GM10847 (cell line): Measurements from ENCODE around the gene TRPM8.

Experiments
- POLR2A ChIP-seq: IDR thresholded peaks from 2 replicates; pipeline ENCODE4 v1.6.1; 2011; ENCODE audit not compliant: insufficient read length; ENCODE audit errors: extremely low read depth

TRPM8 gene

GRCh38 chr2:233983445-233983844, 66.3 kb downstream of the TRPM8 start:
- TF ChIP-seq POLR2A: no peak

DNA sequence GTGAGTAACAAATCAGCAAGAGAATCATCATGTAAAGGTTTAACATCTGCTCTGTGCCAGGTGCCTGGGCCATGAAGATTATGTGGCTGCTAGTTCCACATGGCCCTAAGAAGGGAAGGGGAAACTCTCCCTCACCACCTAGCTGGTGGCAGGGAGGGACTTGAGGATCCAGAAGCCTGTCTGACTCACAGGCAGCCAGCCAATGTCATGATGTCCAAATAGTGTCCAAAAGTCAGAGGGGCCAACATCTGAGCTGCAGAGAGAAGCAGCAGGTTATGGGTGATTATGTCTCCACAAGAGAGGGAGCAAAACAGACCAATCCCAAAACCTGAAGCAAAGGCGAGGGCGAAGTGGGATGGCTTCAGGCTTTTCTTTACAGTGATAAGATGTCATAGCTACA, 71.4 kb downstream of the TRPM8 start:
- no peak for TF ChIP-seq POLR2A

- TF ChIP-seq POLR2A: no peak
These were observed 72.2 kb downstream of the TRPM8 start for GRCh38 chr2:233989221-233989858.

DNA sequence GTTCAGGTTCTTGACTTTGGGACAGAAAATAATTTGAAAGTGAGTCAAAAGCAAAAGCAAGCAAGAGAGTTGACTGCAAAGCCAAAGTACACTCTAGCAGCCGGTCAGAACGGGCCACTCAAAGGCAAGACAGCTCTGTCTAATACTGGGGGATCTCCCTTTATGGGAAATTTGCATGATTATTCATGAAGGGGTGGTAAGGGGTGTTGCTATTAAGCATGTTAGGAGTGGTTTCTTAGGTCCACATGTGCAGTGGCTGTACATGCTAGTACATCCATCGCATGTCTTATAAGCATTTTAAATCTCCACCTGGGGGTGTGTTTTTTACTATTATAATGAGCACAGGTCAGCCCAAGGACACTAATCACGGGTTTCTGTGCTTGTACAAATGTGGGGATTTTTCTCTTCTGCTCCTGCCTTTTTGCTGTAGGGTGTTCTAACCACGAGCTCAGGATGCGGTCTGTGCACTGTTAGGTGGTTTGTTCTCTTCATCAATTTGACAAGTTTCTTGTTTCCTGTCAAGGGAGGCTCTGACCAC, 73.2 kb downstream of the TRPM8 start:
- no peak for TF ChIP-seq POLR2A

- TF ChIP-seq POLR2A: no peak
These were observed 74.0 kb downstream of the TRPM8 start for GRCh38 chr2:233991196-233991595.

DNA sequence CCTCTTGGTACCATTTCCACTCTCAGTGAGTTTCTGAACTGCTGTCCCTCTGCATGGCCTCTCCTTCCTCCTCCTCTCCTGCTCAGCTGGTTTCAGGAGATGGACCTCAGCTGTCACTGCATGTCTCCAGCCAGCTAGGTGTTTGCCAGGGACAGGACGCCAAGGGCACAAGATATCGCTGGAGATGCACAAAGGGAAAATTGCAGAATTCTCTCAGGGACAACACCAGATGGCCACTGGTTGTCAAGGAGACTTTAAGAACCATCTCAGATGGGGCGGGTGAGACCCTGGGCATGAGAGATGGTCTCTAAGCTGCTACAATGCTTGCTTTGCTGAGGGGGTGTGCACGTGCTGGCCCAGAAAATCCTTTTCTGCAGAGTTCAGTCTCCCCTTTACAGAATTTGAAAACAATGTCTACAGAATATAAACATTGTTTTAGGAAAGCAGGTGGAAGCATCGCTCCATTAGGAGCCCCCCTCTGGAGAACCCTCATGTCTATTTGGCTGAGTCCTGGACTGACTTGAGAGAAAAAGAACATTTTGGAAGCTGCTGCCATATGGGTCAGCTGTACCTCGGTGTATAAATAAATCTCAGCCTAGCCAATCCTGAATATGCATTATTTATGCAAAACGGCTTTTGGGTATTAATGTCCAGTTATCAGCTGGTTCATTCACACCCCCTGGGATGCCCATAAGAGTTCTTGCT, 75.5 kb downstream of the TRPM8 start:
- no peak for TF ChIP-seq POLR2A

GRCh38 chr2:233993461-233993860, 76.3 kb downstream of the TRPM8 start:
- TF ChIP-seq POLR2A: no peak

DNA sequence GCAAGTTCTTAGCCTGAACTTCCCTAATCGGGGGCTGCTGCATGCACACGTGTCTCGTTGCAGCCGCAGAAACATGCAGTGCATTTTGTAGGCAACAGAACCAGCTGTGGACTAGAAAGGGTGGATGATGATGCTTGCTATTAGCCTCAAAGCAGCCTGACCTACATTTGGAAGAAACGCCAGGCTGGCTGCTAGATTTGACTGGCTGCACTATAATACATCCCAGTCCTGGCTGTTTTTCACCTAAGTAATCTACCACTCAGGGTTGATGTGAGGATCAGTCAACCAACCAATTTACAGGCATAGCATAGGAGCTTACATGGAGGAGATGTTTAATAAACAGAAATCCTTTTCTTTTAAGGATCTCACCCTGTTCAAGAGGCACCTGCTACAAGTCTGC, 77.0 kb downstream of the TRPM8 start:
- no peak for TF ChIP-seq POLR2A

DNA sequence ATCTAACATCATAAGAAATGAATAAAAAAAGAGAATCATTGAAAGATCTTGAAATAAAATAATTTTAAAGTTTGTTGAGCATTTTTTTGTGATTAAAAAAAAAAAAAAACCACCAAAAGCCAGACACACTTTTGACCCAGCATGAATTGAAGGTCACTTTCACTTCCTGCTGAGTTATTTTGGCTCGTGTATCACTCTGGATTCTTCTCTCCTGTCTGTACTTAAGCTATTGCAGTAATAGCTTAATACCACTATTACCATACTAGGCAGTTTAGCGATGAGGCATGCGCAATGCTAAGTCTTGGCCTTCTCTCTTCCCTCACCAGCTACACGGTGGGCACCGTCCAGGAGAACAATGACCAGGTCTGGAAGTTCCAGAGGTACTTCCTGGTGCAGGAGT, 78.8 kb downstream of the TRPM8 start:
- TF ChIP-seq POLR2A: no peak

GRCh38 chr2:233996461-233996860, 79.3 kb downstream of the TRPM8 start:
- TF ChIP-seq POLR2A: no peak

DNA sequence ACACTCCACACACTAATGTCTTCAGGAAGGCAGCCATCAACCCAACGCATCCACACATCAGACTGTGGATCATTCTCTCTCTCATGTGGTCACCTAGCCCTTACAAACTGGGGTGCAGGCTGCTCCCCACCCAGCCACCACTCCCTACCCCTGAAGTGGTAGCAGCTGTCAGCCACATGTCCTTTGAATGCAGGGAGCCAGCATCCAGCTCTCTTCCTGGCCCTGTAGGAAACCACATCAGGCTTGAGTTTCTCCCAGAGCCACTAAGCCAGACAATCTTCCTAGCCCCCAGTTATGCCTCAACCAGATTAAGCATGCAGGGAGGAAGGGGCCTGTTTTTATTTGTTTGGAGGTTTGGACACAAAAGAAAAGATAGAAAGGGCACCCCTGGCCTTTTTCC, 80.5 kb downstream of the TRPM8 start:
- TF ChIP-seq POLR2A: no peak

GRCh38 chr2:233999182-233999581, 82.0 kb downstream of the TRPM8 start:
- TF ChIP-seq POLR2A: no peak

DNA sequence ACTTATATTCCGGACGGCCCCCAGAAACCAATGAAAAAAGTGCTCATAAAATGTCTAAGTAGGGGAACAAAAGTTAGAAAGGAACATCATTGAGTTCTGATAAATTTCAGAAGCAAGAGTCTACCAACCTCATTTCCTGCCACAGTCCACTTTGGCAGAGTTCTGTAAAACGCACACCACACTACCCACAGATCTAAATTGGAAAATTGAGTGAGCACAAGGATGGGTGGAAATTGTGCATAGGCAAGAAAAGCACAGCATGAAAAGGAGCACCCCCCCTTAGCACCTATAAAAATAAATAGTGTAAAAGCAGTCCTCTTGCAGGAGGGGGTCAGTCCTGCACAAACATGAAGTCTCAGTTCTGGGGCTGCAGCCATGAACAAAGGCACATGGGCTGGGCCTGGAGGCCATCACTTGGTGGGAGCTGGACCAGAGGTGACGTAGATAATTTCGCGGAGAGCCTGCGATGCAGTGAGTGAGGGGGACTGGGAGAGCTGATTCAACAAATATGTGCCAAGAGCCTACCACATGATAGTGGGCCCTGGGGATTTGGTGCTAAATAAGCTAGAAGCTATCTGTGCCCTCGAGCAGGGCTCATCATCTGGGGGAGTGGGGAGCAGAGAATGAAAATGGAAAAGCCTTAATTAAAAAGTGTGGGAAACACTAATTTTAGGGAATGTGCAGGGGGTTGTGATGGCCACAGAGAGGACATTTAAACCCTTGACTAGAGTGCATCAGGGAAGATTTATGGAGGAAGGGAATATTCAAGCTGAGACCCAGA, 84.4 kb downstream of the TRPM8 start:
- TF ChIP-seq POLR2A: no peak

- no peak for TF ChIP-seq POLR2A
These were observed 85.1 kb downstream of the TRPM8 start for GRCh38 chr2:234002281-234002680.

DNA sequence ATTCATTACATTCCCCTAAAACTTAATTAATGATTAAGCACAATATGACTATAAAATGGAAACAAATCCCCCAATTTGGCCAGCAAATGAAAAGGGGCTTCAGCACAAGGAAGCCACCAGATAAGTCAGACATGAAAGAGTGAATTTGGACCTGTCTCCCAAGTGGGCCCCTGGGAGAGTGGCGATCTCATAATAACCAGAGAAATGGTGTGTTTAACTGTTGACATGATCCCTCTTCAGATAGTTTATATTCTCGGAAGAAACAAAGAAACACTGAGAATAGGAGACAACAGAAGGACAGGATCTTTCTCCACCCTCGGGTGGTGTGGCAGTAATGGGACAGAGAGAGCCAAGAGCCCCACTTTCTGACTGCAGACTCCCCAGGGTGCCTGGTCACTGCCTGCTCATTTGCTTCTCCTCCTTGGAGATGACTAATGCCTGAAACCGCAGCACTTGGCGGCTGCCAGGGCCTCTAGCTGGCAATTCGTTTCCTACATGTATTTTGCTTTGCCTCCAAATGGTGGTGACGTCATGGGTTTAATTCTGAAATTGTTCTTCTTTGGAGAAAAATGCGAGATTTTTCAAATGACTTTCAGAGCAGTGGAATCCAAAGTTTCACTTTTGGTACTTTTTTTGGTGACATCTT, 86.9 kb downstream of the TRPM8 start:
- TF ChIP-seq POLR2A: no peak
